SW 1271 (cell line): ENCODE data around the gene CNTN4.
A peak's percentile ranks its signal among the peaks of the same experiment; 100 is the strongest.
"Not testable (repeated sequence)": the region's sequence is repeated elsewhere in the genome, so short reads cannot be mapped to it uniquely, and the experiment has no call there.

Experiments used
- DNase-seq, 2 experiments: peaks; one replicate each; lab custom pipeline; 2025; lab: John Stamatoyannopoulos, UW

The CNTN4 gene

DNA sequence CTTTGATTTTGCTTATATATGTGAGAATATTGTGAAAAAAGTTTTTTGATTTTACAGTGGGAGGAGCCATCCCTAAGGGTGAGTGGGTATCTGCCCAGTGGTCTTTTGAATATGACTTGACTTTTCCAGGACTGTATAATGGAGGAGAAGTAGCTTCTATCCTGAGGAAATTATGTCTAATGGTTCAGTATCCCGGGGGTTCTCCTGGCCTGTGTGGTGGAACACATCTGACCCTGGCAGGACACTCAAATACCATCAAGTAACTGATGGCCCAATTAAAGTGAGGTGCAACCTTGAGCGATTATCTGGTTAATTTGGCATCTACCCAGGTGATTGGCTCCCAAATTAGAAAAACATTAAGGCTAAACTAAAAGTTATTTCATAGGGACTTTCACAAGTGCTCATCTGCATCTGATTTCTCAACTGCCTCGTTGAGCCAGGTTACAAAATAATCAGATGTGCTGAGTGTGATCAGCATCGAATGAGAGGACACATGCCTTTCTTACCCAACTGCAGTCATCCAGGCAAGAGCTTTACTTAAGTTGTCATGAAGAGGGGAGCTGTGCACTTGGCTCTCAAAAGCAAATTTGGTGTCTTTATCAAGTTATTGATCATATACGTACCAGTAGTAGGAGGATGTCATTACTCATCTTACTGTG is 810.2 kb downstream of the CNTN4 start:
- no peak for DNase-seq

DNA sequence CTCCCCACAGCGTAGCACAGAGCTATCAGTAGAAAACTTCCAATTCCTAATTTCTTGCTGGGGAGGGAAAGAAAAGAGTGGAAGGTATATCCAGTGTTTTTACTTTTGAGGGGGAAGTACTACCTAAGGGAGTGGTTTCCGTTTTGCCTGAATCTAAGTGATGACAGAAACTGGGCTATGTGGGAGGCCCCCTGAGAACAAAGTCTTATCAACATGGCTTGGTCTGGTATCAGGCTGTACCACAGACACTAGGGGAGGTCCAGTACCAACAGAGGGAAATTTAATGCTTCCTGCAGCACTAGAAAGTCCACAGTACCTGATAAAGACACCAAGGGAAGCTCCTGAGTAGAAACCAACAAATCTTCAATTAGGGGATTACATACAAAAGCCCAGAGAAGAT is 812.3 kb downstream of the CNTN4 start:
- DNase-seq: no peak

DNA sequence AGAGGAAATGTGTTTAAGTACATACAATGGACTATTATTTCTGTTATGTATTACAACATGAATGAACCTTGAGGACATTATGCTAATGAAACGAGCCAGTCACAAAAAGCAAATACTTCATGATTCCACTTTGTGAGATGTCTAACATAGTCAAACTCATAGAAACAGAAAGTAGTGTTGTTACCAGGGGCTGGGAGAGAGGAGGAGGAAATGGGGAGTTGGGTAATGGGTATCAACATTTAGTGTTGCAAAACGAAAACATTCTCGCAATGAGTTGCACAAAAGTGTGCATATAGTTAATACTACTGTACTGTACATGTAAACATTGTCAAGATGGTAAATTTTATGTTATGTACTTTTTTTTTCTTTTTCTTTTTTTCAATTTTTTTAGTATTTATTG is 817.2 kb downstream of the CNTN4 start:
- no peak for DNase-seq

DNA sequence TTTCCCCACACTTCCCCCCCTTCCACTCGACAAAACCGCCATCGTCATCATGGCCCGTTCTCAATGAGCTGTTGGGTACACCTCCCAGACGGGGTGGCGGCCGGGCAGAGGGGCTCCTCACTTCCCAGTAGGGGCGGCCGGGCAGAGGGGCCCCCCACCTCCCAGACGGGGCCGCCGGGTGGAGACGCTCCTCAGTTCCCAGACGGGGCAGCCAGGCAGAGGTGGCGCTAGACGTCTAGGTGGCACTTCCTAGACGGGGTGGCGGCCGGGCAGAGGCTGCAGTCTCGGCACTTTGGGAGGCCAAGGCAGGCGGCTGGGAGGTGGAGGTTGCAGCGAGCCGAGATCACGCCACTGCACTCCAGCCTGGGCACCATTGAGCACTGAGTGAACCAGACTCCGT is 818.0 kb downstream of the CNTN4 start:
- DNase-seq: not testable (repeated sequence)

DNA sequence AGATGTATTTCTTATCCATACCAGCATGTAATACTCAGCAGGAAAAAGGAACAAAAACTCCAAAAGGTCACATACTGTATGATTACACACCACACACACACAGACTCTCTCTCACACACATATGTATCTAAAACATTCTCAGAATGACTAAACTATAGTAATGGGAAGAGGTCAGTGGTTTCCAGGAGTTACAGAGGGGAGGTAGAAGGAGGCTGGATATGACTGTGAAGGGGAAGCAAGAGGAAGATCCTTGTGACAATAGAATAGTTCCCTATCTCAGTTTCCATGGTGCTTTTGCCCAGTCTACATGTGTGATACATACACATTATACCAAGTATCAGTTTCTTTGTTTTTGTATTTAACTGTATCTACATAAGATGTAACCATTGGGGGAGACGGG is 821.4 kb downstream of the CNTN4 start:
- no peak for DNase-seq

DNA sequence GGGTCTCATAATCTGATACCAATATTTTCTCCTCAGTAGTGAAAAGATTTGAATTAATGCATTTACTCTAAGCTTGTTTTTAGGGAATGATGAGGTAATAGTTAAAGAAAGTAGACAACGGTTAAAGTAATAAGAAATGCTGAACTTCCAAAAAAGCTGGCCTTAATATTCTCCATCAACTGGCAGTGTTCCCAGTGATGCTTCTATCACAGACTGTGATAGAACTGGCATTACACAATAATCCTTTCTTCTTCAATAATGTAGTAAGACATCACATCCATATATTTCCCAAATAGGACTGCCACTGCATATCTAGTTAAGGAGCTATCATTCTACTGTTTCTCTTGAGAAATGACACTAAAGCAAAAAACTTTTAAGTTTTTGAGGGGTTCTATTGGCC is 822.8 kb downstream of the CNTN4 start:
- DNase-seq: no peak

DNA sequence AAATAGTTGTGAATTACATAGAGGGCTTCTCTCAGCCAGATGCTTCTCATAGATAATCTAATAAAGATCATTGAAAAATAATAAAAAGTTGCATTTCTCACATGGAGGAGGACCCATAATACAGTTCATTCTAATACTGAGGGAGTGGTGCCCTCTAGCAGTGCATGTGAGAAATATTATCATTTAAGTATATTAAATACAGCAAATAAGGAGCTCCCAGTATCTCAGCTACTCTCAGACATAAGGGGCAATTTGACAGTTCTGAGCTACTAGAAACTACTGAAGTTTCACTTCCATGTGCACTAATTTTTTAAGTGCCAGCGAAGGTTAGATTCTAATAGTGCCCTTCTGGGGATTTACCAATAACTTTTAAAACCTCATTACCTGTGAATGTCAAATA is 823.2 kb downstream of the CNTN4 start:
- DNase-seq: peak in 1 of 2 experiments; percentile 2

DNA sequence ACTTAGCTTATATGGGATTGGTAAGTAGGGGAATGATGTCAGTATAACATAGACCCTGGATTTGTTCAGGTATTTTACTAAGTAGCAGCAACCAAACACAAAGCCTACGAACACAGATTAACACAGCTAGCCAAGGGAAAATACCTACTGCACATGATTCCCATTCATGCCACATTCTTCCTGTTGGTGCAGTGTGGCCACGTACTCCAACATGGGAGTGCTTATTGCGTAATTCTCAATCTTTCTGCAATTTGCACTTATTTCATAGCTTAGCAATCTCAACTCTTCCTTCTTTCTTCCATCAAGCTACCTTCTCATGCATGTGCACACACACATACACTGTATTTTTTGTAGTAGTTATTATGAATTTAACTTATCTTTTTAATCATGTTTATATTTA is 824.7 kb downstream of the CNTN4 start:
- DNase-seq: no peak

DNA sequence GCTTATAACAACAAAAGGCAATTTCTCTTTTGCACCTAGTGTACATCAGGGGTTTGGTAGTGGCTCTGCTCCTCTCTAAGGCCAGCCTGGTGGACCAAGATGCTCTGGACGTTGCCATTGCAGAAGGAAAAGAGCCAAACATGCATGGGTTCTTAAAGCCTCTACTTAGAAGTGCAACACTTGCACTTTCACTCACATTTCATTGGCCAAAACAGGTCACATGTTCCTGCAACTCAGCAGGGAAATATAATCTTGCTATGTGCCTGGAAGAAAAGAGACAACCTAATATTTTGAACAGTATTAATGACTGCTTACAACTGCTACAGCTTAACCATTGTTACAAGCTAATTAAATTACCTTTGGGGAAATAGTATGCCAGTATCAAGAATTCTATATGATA is 828.6 kb downstream of the CNTN4 start:
- no peak for DNase-seq

DNA sequence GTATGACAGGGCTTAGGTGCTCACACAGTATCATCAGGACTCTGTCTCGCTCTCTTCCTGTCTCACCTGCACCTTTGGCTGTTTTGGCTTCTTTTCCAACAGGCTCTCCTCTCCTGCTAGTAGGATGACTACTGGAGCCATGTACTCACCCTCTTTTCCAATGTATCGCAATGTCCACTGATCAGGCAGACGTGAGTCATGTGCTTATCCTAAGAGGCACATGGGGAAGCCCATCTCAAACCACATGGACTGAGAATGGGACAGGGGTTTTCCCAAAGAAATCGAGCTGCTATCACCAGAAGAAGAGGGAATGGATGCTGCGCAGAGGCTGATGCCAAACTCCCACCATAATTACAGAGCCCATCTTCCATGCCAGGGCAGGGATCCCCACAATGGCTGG is 830.9 kb downstream of the CNTN4 start:
- no peak for DNase-seq

DNA sequence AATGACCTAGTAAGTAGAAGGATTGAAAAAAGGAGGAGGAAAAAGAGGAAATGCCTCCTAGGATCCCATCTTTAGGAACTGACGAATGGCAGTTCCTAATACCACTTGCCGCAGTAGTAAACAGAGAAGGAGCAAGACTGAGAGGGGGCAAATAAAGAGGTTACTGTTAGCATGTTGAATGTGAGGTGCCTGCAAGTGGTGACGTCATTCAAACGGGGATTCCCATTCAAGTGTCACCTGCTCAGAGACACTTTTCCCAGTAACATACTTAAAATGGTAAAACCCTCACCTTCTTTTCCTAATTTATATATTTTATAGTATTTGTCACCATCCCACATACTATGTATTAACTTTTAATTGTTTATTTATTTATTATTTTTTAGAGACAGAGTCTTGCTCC is 832.6 kb downstream of the CNTN4 start:
- no peak for DNase-seq

DNA sequence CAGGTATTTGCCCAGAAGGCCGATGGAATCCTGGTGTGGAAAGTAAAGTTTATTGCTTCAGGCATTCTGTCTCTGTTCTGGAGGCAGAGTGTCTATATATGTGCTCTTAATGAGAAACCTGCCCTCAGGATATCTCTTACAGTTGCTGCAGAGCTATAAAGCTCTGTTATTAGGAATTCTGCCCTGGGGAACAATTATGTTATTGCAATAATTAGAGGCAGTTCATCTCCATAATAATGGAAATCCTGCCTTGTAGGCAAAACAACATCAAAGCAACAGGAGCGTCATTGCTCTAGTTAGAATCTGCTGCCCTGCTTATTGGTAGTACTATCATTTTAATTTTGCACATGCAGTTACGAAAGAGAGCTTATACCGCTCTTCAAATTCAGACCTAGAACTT is 835.9 kb downstream of the CNTN4 start:
- DNase-seq: no peak

DNA sequence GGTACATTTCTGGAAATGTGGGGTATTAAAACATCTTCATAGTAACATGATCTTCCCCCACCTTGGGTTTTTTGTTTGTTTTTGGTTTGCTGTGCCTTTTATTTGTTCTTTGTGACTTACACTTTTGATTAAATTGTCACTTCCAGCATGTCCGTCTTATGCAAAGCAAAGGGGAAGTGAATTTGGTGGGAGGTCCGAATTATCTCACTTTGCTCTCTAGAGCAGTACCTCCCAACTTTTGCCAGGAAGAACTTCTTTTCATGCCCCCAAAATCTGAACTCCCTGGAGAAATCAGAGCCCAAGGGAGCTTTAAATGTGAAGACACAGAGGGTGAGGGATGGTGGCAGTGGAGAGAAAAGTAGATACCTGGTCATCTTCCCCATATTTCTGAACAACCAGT is 838.4 kb downstream of the CNTN4 start:
- no peak for DNase-seq

DNA sequence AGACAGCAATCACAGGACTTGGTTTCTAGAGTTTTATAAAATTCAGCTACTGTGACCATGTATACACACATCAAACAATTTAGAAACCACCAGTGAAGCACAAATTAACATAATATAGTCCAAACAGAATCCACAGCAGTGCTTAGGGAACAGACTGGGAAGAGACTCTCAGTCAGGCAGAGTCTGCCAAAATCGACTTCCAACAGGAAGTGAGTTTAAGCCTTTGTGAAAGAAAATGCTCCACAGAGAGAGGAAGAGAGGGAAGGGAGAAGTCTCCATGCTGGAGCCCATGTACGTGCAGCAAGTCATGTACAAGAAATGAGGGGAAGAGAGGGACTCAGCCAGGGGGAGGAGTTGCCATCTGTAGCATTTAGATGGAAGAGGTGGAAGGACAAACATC is 838.9 kb downstream of the CNTN4 start:
- no peak for DNase-seq

DNA sequence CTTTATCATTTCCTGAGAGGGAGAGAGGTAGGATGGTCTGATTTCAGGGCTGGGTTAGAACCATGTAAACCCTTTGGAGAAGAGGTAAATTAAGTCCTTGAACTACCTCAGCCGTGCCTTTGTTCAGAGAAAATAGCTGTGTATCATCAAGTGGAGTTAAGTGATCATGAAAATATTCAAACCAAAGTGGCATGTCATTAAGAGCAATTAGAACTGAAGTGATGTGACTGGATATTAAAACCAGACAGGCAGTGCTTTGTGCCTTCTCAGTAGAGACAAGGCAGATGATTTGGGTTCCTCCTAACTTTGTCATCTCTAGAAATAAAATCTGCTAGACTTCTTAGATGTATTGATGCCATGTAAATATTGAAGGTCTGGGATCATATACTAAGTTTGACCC is 840.0 kb downstream of the CNTN4 start:
- no peak for DNase-seq

DNA sequence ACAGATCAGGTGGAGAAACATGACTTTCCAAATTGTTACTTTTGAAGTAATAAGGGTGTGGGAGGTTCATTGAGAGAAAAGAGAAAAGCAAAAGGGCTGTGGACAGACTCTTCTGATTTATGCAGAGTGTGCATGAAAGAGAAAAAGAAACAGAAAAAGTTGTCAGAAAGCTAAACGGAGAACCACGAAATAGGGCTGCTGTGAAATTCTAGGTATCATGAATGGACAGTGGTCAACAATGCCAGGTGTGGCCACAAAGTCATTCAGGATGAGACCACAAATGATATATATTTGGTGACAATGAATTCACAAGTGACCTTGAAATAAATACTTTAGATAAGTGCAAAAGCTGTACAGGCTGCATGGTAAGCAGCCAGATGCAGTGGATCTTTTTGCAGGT is 841.4 kb downstream of the CNTN4 start:
- no peak for DNase-seq

DNA sequence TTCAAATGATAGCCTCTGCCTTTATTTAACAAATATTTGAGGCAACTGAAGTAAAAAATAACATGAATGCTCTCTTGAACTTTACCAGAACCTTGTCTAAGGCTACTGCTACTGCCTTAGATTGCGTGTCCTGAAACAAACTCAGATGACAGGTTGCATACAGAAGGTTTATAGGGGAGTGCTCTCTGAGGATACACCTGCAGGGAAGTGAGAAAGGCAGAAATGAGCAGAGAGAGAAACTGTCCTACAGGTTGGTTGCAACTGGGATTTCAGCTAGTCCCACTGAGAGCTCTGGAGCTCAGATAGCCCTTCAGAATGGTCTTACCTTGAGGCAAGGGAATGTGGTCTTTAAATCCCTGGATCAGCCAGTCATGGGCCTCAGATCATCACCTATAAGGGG is 846.0 kb downstream of the CNTN4 start:
- no peak for DNase-seq

DNA sequence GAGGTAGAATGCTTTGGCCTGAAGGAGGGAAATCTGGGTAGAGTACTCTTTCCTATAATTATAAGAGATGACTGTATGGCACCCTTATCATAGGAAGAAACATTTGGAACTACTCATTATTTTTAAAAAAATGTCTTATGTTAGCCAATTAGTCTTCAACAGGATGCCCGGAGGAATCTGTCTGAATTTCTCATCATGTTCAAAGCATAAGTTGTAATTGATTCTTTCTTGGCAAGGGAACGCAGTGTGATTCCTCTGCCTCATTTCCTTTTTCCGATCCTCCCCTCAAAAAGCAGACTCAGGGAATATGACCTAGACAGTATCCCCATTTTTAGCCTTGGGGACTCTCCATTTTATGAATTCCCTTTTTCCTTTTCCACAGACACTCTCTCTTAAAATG is 846.5 kb downstream of the CNTN4 start:
- no peak for DNase-seq

DNA sequence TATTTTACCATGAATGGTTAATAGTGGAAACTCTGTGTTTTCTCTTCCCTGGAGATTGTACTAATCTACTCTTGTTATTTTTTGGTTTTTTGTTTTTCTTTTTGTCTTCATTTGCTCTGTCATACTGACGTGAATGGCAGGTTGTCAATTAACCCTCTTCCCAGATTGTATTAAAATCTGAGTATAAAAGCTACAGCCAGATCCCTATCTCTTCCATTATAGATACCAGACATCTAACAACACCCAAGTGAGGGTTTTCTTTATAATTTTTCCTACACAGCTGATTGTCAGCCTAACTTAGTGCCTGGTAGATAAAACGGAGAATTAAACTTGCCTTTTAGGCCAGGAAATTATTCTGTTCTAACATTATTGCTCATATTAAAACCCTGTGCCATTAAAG is 848.9 kb downstream of the CNTN4 start:
- DNase-seq: no peak

DNA sequence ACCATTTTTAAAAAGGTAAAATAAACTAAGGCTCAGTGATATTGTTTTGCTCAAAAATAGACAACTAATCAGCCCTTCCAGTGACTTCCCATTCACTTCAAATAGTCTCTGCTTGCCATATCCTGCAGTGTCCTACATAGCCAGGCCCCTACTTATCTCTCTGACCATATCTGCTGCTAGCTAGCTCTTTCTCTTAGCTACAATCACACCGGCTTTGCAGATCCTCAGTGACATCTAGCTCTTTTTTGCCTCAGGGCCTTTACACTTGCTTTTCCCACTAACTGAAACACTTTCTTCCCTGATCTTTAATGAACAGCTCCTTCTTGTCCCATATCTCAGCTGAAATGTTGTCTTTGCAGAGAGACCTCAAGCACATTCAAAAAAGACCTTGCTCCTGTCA is 850.2 kb downstream of the CNTN4 start:
- DNase-seq: no peak

DNA sequence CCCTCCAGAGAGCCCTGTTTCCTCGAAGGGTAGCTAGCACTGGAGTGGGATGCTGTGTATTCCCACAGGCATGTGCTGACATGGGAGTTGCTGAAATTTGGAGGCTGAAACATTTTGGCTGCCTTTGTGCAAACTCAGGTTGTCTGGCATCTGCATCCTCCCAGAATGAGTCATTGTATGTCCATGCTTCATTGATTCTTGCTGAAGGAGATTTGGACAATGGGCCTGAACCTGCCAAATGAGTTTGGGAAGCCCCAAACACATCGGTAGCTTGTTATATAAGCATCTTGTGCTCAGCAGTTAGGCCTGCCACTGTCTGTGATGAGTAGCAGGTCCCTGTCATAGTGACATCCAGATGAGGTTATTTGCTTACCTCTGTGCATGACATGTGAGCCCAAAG is 851.5 kb downstream of the CNTN4 start:
- no peak for DNase-seq

DNA sequence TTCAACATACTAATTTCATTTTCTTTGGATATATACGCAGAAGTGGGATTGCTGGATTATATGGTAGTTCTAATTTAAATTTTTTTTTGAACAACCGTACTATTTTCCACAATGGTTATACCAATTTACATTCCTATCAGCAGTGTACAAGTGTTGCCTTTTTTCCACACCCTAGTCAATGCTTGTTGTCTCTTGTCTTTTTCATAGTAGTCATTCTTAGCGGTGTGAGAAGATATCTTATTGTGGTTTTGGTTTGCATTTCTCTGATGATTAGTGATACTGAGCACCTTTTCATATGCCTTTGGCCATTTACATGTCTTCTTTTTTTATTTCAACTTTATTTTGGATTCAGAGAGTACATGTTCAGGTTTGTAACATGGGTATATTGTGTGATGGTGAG is 858.4 kb downstream of the CNTN4 start:
- no peak for DNase-seq

DNA sequence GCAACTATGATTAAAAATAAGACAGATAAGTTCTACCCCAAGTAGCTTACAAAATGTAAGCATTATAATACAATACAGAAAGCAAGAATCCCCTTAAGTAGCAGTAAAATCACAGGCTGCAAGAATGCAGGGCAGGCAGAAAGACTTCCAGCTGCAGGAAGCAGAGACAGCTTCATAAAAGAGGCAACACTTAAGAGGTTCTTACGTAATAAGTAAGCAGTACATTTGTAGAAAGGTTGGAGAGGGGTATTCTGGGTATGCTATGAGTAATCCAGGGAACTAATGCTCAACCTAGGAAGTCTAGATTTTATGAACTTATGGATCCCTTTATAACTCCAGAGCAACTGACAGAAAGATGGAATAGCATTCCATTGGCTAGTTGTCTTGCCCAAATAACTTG is 859.9 kb downstream of the CNTN4 start:
- no peak for DNase-seq

DNA sequence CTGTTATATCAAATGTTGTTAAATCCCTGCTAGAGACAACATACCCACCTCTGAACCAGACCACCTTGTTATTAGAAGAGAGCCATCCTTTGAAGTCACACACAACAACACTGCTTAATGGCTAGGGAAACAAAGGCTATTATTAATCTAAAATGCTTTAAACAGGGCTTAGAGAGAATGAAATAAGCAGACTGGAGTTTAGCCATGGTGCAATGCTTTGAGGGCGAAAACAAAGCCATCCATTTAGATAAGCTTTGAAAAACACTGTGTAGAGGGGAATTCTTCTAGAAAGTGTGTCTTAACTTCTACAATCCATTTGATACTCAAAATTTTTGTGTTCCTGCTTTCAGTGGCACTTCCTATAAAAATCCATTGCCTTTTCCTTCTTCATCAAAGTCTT is 862.9 kb downstream of the CNTN4 start:
- no peak for DNase-seq

DNA sequence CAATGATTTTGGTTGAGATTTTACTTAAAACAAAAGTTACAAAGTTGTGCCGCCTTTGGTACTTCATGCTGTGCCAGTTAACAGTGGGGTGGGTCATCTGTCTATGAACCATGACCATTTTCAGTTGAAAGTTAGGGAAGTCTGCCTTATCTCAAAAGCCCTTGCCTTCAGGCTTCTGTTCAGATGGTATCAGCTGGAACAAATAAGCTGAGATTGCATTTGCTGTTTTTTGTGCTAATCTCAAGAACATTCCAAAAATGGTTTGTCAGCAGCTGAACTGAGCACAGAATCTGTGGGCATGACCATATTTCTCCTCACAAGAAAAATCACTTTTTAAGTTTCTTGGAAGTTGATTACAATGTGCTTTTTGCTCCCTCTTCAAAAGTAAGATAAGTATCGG is 869.2 kb downstream of the CNTN4 start:
- no peak for DNase-seq
